GM23338 (cell line): ENCODE results near the gene NCBP3. TPM values are rescaled to one million over a fixed set of nuclear protein-coding genes. Genes with fewer than 3 reads are reported as not detected.

Experiments used
- ATAC-seq: fragments of 200-7000 bp; cut with Tn5 transposase; 3 replicates; pipeline ENCODE4 v1.9.1; 2020
- DNase-seq: peaks from one replicate; pipeline ENCODE4 v3.0.0-alpha.2; 2015; ENCODE audit warnings: low spot score
- H2AFZ ChIP-seq: fragments of 200-600 bp; sonication (generic); 2 replicates; pipeline ENCODE4 v1.8.0; 2016; ENCODE audit warnings: antibody characterized with exemption, mild to moderate bottlenecking, moderate library complexity
- H3F3A ChIP-seq: fragments of 200-600 bp; sonication (generic); replicated peaks from 2 replicates; pipeline ENCODE4 v1.8.0; 2017; ENCODE audit warnings: antibody characterized with exemption, mixed run types, low read depth
- H3K27ac ChIP-seq: fragments of 200-600 bp; sonication (generic); 2 replicates; pipeline ENCODE4 v1.6.1; 2016; ENCODE audit warnings: low read depth
- H3K27me3 ChIP-seq: fragments of 200-600 bp; sonication (generic); 2 replicates; pipeline ENCODE4 v1.8.0; 2016; ENCODE audit warnings: mild to moderate bottlenecking, mixed run types, moderate library complexity; ENCODE audit not compliant: insufficient read depth
- H3K36me3 ChIP-seq: fragments of 200-600 bp; sonication (generic); 2 replicates; pipeline ENCODE4 v1.8.0; 2016; ENCODE audit warnings: mild to moderate bottlenecking; ENCODE audit not compliant: insufficient read depth
- H3K4me1 ChIP-seq: fragments of 200-600 bp; sonication (generic); 2 replicates; pipeline ENCODE4 v1.8.0; 2016; ENCODE audit warnings: mild to moderate bottlenecking, moderate library complexity; ENCODE audit not compliant: insufficient read depth
- H3K4me2 ChIP-seq: fragments of 200-600 bp; sonication (generic); 2 replicates; pipeline ENCODE4 v1.7.1; 2017; ENCODE audit warnings: mixed run types
- H3K4me3 ChIP-seq: fragments of 200-600 bp; sonication (generic); 2 replicates; pipeline ENCODE4 v1.6.1; 2016; ENCODE audit warnings: mixed run types
- H3K79me2 ChIP-seq: fragments of 200-600 bp; sonication (generic); replicated peaks from 2 replicates; pipeline ENCODE4 v1.8.0; 2017; ENCODE audit warnings: mild to moderate bottlenecking; ENCODE audit not compliant: insufficient read depth
- H3K9me2 ChIP-seq: fragments of 200-600 bp; sonication (generic); 2 replicates; pipeline ENCODE4 v1.8.0; 2017; ENCODE audit not compliant: insufficient read depth
- H4K20me1 ChIP-seq: fragments of 200-600 bp; sonication (generic); replicated peaks from 2 replicates; pipeline ENCODE4 v1.8.0; 2017; ENCODE audit warnings: mild to moderate bottlenecking; ENCODE audit not compliant: insufficient read depth
- H3K27ac Mint-ChIP-seq: 2 replicates; pipeline ENCODE4 v1.8.0; 2020; ENCODE audit warnings: inconsistent platforms, mild to moderate bottlenecking, moderate library complexity, mixed read lengths
- H3K27me3 Mint-ChIP-seq: 3 replicates; pipeline ENCODE4 v1.8.0; 2022; ENCODE audit warnings: low read depth, mild to moderate bottlenecking, moderate library complexity, mixed read lengths, inconsistent platforms; ENCODE audit not compliant: insufficient read depth, poor library complexity
- H3K36me3 Mint-ChIP-seq: 3 replicates; pipeline ENCODE4 v1.8.0; 2021; ENCODE audit warnings: low read depth, mild to moderate bottlenecking, inconsistent platforms, moderate library complexity, mixed read lengths
- H3K4me1 Mint-ChIP-seq: 3 replicates; pipeline ENCODE4 v1.8.0; 2020; ENCODE audit warnings: mild to moderate bottlenecking, inconsistent platforms, mixed read lengths
- H3K4me3 Mint-ChIP-seq: 3 replicates; pipeline ENCODE4 v1.8.0; 2021; ENCODE audit warnings: moderate library complexity, mild to moderate bottlenecking, inconsistent platforms, mixed read lengths
- H3K9me3 Mint-ChIP-seq: 3 replicates; pipeline ENCODE4 v1.8.0; 2020; ENCODE audit warnings: moderate library complexity, mild to moderate bottlenecking, inconsistent platforms, mixed read lengths
- CREB1 ChIP-seq: fragments of 250-450 bp; sonication (Bioruptor Pico); IDR thresholded peaks from 2 replicates; pipeline ENCODE4 v1.5.0; 2020; ENCODE audit warnings: low read depth, mild to moderate bottlenecking, moderate library complexity
- EZH2 ChIP-seq: fragments of 200-600 bp; sonication (generic); IDR thresholded peaks from one replicate; pipeline ENCODE4 v1.8.0; 2017; ENCODE audit warnings: antibody characterized with exemption, mild to moderate bottlenecking, low read depth; ENCODE audit not compliant: unreplicated experiment
- EZH2phosphoT487 ChIP-seq: fragments of 200-600 bp; sonication (generic); IDR thresholded peaks from one replicate; pipeline ENCODE4 v1.8.1; 2018; ENCODE audit warnings: antibody characterized with exemption; ENCODE audit not compliant: unreplicated experiment
- JUNB ChIP-seq: IDR thresholded peaks from one replicate; pipeline ENCODE4 v1.6.1; 2016; ENCODE audit warnings: antibody characterized with exemption; ENCODE audit not compliant: unreplicated experiment
- ZNF114 ChIP-seq: fragments of 250-450 bp; sonication (Bioruptor Pico); IDR thresholded peaks from 2 replicates; pipeline ENCODE4 v1.5.0; 2020; ENCODE audit warnings: mild to moderate bottlenecking, moderate library complexity
- ZNF331 ChIP-seq: fragments of 250-450 bp; sonication (Bioruptor Pico); IDR thresholded peaks from 2 replicates; pipeline ENCODE4 v1.5.0; 2020; ENCODE audit warnings: low read depth, mild to moderate bottlenecking, moderate library complexity
- polyA plus RNA-seq: library from polyadenylated mRNA; unstranded; fragments of >200 nt; fragmentation: Nextera tagmentation; extraction: Ambion mirVana; gene quantifications from 2 replicates; pipeline ENCODE4 v1.2.1, GENCODE V29; 2016
- total RNA-seq: library from RNA; depleted of rRNA; stranded (reverse); fragments of >200 nt; shearing (Covaris generic); gene quantifications from 2 replicates; pipeline ENCODE4 v1.2.3, GENCODE V29; 2014
- TF ChIP-seq, protein P1 (sequence below): IDR thresholded peaks from one replicate; pipeline ENCODE4 v1.6.1; 2018; ENCODE audit warnings: antibody characterized with exemption; ENCODE audit not compliant: unreplicated experiment
- TF ChIP-seq, protein P2 (sequence below): fragments of 250-450 bp; sonication (Bioruptor Pico); IDR thresholded peaks from 2 replicates; pipeline ENCODE4 v1.5.0; 2020; ENCODE audit warnings: mild to moderate bottlenecking, moderate library complexity
- TF ChIP-seq, protein P3 (sequence below): IDR thresholded peaks from 2 replicates; pipeline ENCODE4 v1.6.1; 2016; ENCODE audit warnings: antibody characterized with exemption

NCBP3 gene
- total and polyA plus RNA-seq, 2 experiments from 2014 or later, result 35.5 to 42.8 TPM

DNA sequence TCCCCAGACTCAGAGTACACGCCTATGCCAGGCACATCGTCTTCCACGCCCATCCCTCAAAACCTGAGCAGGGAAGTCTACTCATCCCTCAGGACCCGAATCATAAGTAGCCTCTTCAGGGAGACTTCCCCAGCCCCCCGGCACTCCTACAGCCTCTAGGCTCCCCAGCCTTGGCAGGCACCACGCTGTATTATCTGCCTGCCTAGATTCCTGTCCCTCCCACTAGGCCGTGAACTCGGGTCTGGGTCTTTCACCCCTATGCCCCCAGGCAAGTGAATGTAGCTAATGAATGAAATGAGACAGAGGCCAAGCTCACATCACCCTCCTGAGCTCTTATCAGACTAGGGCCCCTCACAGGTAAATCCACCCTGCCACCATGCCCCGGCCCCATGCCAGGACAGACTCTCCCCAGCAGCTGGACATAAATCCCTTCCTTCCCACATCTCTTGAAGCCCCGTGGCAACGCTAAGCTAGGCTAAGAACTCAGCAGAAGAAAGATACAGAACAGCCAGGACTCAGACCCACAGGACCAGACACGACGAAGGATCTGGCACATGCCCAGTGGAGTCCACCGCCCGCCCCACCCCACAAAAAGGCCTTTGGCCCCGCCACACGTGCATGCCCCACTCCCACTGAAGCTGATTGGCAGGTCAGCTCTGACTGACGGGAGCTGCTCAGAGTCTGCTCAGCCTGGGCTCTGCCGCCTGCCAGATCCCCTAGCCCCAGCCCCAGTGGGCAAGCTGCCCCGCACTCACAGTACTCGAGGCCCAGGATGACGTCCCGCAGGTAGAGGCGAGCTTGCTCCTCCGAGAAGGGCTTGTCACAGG is 33.8 kb upstream of the NCBP3 start:
- Histone ChIP-seq H3K27me3 (no peaks in the 10 kb centered on the region), H3K4me3 (no peak overlapping the region), H3K9me2 (no peaks in the 10 kb centered on the region), H3K27ac (no peak overlapping the region), H3F3A (no peaks in the 10 kb centered on the region), H2AFZ (no peak overlapping the region), H3K4me1 (no peaks in the 10 kb centered on the region), H3K4me2 (no peak overlapping the region), H3K79me2 (no peaks in the 10 kb centered on the region), H3K36me3 (0 out of 2 replicates have a peak, but pooled peaks cover 3% of the 10 kb centered on the region), H4K20me1 (no peaks in the 10 kb centered on the region; the same call in 1 of the 2 replicates)
- H3K36me3 Mint-ChIP-seq, result peaks cover 18% of the 10 kb centered on the region
- H3K27ac Mint-ChIP-seq, result peak overlapping the region; percentile 69; the same call in 1 of the 2 replicates
- no peak overlapping the region for H3K4me3 Mint-ChIP-seq
- H3K27me3 Mint-ChIP-seq, result peaks cover 10% of the 10 kb centered on the region
- TF ChIP-seq CREB1 (CRISPR knock-in tag), result no peak
- TF ChIP-seq, protein P1, sequence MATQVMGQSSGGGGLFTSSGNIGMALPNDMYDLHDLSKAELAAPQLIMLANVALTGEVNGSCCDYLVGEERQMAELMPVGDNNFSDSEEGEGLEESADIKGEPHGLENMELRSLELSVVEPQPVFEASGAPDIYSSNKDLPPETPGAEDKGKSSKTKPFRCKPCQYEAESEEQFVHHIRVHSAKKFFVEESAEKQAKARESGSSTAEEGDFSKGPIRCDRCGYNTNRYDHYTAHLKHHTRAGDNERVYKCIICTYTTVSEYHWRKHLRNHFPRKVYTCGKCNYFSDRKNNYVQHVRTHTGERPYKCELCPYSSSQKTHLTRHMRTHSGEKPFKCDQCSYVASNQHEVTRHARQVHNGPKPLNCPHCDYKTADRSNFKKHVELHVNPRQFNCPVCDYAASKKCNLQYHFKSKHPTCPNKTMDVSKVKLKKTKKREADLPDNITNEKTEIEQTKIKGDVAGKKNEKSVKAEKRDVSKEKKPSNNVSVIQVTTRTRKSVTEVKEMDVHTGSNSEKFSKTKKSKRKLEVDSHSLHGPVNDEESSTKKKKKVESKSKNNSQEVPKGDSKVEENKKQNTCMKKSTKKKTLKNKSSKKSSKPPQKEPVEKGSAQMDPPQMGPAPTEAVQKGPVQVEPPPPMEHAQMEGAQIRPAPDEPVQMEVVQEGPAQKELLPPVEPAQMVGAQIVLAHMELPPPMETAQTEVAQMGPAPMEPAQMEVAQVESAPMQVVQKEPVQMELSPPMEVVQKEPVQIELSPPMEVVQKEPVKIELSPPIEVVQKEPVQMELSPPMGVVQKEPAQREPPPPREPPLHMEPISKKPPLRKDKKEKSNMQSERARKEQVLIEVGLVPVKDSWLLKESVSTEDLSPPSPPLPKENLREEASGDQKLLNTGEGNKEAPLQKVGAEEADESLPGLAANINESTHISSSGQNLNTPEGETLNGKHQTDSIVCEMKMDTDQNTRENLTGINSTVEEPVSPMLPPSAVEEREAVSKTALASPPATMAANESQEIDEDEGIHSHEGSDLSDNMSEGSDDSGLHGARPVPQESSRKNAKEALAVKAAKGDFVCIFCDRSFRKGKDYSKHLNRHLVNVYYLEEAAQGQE, result no peak
- no peak for TF ChIP-seq ZNF114 (CRISPR knock-in tag)
- H3K9me3 Mint-ChIP-seq, result no peaks in the 10 kb centered on the region
- no peak for DNase-seq
- ATAC-seq, result peak; percentile 80
- no peaks in the 10 kb centered on the region; the same call in 2 of the 3 replicates for H3K4me1 Mint-ChIP-seq

DNA sequence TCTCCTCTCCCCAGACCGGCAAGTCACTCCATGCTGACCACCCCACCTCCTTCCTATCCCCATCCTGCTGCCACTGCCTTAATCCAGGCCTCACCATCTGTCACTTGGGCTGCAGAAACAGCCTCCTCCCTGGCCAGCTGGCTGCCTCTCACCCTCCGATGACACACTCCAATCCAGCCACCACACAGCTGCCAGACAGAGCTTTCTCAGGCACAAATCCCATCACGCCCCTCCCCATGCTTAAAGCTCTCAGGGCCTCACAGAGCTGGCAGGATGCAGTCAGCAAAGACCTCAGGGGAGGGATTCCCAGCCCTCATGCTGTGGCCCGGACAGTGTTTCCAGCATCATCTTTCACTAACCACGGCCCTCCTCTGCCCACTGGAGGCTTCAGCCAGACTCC is 33.1 kb upstream of the NCBP3 start:
- Histone ChIP-seq H4K20me1 (no peaks in the 10 kb centered on the region; the same call in 1 of the 2 replicates), H3F3A (no peaks in the 10 kb centered on the region), H3K9me2 (no peaks in the 10 kb centered on the region), H3K4me2 (no peak overlapping the region), H3K4me3 (no peak overlapping the region), H3K36me3 (0 out of 2 replicates have a peak, but pooled peaks cover 3% of the 10 kb centered on the region), H3K4me1 (no peaks in the 10 kb centered on the region), H3K27ac (no peak overlapping the region), H3K79me2 (no peaks in the 10 kb centered on the region), H3K27me3 (no peaks in the 10 kb centered on the region), H2AFZ (no peak overlapping the region)
- ATAC-seq, result no peak
- no peaks in the 10 kb centered on the region for H3K9me3 Mint-ChIP-seq
- H3K4me3 Mint-ChIP-seq, result no peak overlapping the region
- peaks cover 10% of the 10 kb centered on the region for H3K27me3 Mint-ChIP-seq
- no peak for DNase-seq
- H3K36me3 Mint-ChIP-seq, result peaks cover 18% of the 10 kb centered on the region
- no peaks in the 10 kb centered on the region; the same call in 2 of the 3 replicates for H3K4me1 Mint-ChIP-seq
- peak overlapping the region; percentile 73; the same call in 1 of the 2 replicates for H3K27ac Mint-ChIP-seq
- TF ChIP-seq, protein P2, sequence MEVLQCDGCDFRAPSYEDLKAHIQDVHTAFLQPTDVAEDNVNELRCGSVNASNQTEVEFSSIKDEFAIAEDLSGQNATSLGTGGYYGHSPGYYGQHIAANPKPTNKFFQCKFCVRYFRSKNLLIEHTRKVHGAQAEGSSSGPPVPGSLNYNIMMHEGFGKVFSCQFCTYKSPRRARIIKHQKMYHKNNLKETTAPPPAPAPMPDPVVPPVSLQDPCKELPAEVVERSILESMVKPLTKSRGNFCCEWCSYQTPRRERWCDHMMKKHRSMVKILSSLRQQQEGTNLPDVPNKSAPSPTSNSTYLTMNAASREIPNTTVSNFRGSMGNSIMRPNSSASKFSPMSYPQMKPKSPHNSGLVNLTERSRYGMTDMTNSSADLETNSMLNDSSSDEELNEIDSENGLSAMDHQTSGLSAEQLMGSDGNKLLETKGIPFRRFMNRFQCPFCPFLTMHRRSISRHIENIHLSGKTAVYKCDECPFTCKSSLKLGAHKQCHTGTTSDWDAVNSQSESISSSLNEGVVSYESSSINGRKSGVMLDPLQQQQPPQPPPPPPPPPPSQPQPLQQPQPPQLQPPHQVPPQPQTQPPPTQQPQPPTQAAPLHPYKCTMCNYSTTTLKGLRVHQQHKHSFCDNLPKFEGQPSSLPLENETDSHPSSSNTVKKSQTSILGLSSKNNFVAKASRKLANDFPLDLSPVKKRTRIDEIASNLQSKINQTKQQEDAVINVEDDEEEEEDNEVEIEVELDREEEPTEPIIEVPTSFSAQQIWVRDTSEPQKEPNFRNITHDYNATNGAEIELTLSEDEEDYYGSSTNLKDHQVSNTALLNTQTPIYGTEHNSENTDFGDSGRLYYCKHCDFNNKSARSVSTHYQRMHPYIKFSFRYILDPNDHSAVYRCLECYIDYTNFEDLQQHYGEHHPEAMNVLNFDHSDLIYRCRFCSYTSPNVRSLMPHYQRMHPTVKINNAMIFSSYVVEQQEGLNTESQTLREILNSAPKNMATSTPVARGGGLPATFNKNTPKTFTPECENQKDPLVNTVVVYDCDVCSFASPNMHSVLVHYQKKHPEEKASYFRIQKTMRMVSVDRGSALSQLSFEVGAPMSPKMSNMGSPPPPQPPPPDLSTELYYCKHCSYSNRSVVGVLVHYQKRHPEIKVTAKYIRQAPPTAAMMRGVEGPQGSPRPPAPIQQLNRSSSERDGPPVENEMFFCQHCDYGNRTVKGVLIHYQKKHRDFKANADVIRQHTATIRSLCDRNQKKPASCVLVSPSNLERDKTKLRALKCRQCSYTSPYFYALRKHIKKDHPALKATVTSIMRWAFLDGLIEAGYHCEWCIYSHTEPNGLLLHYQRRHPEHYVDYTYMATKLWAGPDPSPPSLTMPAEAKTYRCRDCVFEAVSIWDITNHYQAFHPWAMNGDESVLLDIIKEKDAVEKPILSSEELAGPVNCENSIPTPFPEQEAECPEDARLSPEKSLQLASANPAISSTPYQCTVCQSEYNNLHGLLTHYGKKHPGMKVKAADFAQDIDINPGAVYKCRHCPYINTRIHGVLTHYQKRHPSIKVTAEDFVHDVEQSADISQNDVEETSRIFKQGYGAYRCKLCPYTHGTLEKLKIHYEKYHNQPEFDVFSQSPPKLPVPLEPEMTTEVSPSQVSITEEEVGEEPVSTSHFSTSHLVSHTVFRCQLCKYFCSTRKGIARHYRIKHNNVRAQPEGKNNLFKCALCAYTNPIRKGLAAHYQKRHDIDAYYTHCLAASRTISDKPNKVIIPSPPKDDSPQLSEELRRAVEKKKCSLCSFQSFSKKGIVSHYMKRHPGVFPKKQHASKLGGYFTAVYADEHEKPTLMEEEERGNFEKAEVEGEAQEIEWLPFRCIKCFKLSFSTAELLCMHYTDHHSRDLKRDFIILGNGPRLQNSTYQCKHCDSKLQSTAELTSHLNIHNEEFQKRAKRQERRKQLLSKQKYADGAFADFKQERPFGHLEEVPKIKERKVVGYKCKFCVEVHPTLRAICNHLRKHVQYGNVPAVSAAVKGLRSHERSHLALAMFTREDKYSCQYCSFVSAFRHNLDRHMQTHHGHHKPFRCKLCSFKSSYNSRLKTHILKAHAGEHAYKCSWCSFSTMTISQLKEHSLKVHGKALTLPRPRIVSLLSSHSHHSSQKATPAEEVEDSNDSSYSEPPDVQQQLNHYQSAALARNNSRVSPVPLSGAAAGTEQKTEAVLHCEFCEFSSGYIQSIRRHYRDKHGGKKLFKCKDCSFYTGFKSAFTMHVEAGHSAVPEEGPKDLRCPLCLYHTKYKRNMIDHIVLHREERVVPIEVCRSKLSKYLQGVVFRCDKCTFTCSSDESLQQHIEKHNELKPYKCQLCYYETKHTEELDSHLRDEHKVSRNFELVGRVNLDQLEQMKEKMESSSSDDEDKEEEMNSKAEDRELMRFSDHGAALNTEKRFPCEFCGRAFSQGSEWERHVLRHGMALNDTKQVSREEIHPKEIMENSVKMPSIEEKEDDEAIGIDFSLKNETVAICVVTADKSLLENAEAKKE (CRISPR knock-in tag), result no peak
- TF ChIP-seq EZH2phosphoT487 (no peak), EZH2 (no peak), CREB1 (CRISPR knock-in tag) (no peak), ZNF331 (no peak), JUNB (no peak), ZNF114 (CRISPR knock-in tag) (no peak)
- TF ChIP-seq, protein P3, sequence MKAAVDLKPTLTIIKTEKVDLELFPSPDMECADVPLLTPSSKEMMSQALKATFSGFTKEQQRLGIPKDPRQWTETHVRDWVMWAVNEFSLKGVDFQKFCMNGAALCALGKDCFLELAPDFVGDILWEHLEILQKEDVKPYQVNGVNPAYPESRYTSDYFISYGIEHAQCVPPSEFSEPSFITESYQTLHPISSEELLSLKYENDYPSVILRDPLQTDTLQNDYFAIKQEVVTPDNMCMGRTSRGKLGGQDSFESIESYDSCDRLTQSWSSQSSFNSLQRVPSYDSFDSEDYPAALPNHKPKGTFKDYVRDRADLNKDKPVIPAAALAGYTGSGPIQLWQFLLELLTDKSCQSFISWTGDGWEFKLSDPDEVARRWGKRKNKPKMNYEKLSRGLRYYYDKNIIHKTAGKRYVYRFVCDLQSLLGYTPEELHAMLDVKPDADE, result no peak
